Subcutaneous adipose tissue (tissue), 4 donors: Measurements from ENCODE around the gene OR52K1. TPM values are rescaled to one million over a fixed set of nuclear protein-coding genes. Genes with fewer than 3 reads are reported as not detected.

Experiments
- total RNA-seq, 4 donors: library from RNA; depleted of rRNA; stranded (reverse); fragments of >200 nt; gene quantifications; one replicate each; pipeline ENCODE4 v1.1.0, GENCODE V29; 2016
- TF ChIP-seq, protein P1 (sequence below): fragments of 450-650 bp; IDR thresholded peaks from one replicate; pipeline ENCODE4 v1.5.1; 2016; ENCODE audit warnings: low read depth, mild to moderate bottlenecking, control low read depth, antibody characterized with exemption, moderate library complexity

Gene OR52K1
- total RNA-seq, 4 donors from 2014 or later = 0.22 TPM; not detected in 3

DNA sequence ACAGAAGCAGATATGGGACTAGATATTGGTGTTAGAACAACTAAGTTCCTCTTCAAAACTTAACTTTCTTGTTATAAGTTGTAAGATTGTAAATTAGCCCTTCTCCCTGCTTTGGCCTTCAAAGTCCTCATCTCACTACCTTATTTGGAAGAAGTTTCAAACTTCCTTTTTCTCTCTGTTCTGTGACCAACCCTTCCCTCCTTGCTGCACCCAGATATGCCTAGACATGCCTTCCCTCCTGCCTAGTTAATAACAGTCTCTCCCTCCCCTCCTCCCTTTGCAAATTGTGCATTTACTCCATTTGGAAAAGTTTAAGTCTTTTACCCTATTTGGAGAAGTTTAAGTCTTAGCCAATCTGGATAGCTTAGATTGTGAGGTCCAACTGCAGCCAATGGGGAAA is 28.4 kb upstream of the OR52K1 start:
- TF ChIP-seq, protein P1, sequence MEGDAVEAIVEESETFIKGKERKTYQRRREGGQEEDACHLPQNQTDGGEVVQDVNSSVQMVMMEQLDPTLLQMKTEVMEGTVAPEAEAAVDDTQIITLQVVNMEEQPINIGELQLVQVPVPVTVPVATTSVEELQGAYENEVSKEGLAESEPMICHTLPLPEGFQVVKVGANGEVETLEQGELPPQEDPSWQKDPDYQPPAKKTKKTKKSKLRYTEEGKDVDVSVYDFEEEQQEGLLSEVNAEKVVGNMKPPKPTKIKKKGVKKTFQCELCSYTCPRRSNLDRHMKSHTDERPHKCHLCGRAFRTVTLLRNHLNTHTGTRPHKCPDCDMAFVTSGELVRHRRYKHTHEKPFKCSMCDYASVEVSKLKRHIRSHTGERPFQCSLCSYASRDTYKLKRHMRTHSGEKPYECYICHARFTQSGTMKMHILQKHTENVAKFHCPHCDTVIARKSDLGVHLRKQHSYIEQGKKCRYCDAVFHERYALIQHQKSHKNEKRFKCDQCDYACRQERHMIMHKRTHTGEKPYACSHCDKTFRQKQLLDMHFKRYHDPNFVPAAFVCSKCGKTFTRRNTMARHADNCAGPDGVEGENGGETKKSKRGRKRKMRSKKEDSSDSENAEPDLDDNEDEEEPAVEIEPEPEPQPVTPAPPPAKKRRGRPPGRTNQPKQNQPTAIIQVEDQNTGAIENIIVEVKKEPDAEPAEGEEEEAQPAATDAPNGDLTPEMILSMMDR = no peak

DNA sequence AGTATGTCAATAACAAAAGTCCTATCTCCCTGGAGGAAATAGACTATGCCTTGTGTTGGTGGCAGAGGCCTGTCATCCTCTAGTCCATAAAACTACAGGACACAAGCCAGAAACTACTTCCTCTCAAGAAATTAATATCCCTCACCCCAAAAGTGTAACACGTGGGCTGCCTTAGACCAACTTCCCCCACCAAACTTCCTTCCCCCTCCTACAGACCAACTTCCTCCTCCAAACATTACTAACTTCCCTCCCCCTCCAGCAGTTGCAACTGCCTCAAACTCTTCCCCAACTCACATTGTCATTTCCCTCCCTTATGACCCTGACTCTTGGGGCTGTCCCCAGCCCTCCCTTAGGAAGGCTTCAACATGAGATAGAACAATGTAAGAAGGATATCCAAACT is 27.0 kb upstream of the OR52K1 start:
- TF ChIP-seq, protein P1 = no peak

DNA sequence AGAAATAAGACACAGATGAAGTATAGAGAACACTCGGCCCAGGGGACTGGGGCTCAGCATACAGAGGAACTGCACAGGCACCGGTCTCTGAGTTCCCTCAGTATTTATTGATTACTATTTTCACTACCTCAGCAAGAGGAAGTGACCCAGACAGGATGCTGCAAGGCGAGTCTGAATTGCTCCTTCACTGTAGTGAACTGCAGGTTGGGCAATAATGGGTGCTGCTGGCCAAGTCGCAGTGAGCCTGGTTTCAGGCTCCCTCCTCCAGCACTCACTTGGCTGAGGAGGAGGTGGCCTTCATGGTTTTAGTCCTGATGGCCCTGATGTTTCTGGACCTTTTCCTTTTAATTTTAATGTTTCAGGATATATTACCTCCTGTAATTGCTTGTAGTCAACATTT is 22.9 kb upstream of the OR52K1 start:
- TF ChIP-seq, protein P1 = no peak

DNA sequence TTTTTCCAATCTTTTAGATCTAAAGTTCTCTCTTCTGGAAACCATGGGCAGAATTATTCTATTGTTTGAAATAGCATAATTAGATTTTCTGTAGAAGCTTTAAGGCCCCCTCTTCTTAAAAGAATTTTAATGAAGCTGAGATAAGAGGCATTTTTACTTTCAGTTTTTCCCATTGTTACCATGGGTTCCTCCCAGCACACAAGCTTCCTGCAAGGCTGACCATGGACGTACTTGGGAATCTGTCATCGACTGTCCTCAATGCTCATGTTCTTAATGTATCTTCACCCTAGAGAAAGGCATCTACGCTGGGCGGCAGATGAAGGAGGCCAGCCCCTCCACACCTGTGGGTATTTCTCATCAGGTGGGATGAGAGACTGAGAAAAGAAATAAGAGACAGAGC is 22.3 kb upstream of the OR52K1 start:
- TF ChIP-seq, protein P1 = no peak

DNA sequence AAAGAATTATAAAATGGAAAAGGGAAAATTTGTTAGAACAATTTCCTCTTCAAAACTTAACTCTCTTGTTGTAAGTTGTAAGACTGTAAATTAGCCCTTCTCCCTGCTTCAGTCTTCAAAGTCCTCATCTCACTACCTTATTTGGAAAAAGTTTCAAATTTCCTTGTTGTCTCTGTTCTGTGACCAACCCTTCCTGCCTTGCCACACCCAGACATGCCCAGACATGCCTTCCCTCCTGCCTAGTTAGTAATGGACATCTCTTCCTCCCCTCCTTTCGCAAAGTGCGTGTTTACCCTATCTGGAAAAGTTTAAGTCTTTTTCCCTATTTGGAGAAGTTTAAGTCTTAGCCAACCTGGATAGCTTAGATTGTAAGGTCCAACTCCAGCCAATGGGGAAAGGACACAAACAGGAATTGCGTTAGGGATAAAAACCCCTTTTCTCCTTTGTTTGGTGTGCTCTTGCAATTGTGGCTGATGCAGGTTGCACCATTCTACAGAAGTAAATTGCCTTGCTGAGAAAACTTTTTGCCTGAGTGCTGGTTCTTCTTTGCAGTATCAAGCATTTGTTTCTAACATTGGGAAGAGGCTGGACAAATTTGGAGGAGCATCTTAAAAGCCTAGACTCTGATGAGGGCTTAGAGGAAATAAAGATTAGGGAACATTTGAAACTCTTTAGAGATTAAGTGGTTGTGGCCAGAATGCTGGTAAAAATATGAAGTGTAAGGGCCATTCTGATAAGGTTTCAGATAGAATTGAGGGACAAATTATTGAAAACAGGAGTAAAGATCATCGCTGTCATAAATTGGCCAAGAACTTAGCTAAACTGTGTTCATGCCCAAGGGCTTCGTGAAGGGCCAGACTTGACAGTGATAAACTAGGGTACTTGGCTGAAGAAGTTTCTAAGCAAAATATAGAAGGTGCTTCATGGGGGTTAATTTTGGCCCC is 18.0 kb upstream of the OR52K1 start:
- TF ChIP-seq, protein P1 = no peak

DNA sequence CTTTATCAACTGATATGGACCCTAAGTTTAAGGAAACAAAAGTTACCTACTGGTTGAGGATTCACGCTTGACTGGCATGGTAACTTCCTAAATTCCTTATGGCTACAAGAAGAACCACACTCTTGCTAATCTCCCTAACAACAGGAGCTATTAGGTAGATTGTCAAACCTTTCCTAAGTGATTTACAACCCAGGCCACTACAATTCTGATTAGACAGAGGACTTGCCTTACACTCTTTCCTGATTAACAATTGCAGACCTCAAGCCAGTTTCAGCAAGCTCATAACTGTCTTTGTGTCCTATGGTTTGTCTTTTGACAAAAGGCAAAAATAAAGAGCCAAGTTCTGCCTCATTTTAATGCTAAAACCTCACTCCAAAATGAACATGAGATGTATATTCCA is 17.0 kb upstream of the OR52K1 start:
- TF ChIP-seq, protein P1 = no peak

DNA sequence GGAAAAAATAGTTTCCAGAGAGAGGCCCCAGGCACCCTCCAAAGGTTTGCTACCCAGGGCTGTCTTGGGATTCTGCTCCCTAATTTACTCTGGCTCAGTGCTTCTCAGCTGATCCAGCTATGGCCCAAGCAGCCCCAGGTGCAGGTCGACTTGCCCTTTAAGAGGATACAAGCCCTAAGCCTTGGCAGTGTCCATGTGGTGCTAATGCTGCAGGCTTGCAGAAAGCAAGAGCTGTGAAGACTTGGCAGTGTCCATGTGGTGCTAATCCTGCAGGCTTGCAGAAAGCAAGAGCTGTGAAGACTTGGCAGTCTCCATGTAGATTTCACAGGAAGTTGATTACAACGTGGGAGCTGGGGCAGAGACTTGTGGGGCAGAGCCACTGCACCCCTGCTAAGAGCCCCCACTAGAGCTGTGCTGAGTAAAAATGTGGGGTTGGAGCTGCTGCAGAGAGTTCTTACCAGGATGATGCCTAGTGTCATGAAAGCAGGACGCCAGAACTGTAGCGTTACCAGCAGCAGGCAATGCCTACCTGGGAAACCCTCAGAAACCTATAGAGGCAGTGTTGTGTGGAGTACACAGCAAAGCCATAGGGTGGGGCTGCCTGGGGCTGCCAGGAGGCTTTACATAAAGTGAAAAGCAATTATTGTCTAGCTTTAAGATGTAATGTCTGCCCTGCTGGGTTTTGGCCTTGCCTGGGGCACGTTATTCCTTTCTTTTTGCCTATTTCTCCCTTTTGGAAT is 16.1 kb upstream of the OR52K1 start:
- TF ChIP-seq, protein P1 = no peak
